Measurements from ENCODE around the gene ZXDC.

Gene ZXDC

DNA sequence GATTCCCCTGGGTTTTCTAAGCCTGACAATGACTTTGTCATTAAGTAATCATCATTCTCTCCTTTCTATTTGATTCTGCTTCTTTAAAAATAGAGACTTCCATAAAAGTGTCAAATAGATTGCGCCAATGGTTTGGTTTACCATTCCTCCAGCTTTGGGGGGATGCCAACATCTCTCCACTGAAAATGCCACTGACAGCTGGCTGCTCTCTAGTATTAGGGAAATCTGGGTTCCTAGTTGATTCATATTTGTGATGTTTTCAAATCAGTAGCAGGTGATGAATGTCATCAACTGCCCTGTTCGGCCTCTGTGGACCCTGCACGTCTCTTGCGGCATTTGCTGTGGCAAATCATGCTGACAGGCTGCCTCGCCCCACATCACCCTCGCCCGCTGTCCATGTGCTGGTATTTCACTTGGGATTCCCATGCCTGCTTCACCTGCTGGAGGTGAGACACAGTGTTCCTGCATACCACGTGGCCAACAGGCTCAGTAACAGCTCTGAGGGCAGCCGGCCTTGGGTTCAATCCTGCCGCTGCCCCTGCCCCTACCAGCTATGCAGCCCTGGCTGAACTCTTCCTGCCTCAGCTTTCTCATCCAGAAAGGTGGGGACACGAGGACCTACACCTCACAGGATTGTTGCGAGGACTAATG lies 28.1 kb downstream of the ZXDC start:
- Histone ChIP-seq H3K36me3 (ENCODE audit: insufficient read depth, low read length) (peaks cover 37% of the 10 kb centered on the region), H3K4me3 (ENCODE audit: low read length) (no peak overlapping the region), H2AFZ (ENCODE audit: low read depth, low read length) (no peak overlapping the region), H3K27me3 (ENCODE audit: insufficient read depth, low read length) (no peaks in the 10 kb centered on the region), H3K4me1 (ENCODE audit: insufficient read depth, low read length) (no peaks in the 10 kb centered on the region), H3K9me3 (ENCODE audit: low read length) (no peaks in the 10 kb centered on the region)

DNA sequence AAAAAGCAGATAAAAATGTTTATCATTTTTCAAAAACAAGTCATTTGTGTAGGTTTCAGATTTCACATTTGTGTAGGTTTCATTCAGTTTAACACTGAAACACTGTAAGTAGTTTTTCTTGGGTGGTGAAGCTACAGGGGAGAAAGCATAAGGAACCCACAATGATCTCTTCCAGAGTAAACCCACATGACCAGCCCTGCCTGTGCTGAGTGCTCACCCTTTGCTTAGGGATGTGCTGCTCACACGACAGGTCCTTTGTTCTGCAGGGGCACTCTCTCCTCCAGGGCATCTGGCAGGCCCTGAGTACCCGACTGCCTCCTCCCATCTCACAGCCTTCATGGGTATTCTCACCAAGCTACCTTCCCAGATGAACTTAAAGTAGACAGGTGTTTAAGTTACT lies 28.9 kb downstream of the ZXDC start:
- Histone ChIP-seq H3K27me3 (ENCODE audit: insufficient read depth, low read length) (no peaks in the 10 kb centered on the region), H3K9me3 (ENCODE audit: low read length) (no peaks in the 10 kb centered on the region), H3K4me1 (ENCODE audit: insufficient read depth, low read length) (no peaks in the 10 kb centered on the region), H3K36me3 (ENCODE audit: insufficient read depth, low read length) (peaks cover 31% of the 10 kb centered on the region), H3K4me3 (ENCODE audit: low read length) (no peak overlapping the region), H2AFZ (ENCODE audit: low read depth, low read length) (no peak overlapping the region)

DNA sequence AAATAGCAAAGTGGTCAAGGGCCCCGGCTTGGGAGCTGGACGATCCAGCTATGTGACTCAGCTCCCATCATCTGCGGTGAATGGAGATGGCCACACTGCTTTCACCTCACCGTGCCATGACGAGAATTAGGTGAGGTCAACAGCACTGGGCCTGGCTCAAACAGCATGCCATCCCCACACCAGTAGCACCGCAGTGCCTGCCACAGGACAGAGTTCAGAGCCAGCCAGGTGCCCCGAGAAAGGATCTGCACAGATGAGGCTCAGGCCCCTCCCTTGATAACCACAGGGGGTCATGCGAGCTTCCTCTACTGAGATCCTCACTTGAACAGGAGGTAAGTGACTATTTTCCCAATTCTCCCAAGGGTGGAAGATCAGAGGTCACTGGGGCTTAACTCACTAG lies 29.4 kb downstream of the ZXDC start:
- no peaks in the 10 kb centered on the region for H3K4me1 ChIP-seq (ENCODE audit: insufficient read depth, low read length)

DNA sequence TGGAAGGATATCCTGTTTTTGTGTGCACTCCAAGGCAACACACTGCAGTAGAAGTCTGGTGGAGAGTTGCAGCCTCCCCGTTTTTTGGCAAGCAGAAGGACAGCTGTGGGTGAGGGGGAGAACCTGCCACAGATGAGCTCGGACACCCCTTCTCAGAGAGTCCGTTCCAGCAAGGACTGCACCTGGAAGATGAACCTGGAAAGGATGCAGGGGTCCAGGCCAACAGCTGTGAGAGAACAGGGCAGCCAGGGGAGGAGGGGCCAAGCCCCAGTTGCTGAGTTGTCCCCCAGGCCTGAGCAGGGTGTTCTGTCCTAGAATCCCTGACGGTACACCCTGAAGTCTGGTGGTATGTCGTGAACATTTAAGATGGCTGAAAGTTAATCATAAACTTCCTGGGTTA lies 30.2 kb downstream of the ZXDC start:
- Histone ChIP-seq H3K4me1 (ENCODE audit: insufficient read depth, low read length) (no peaks in the 10 kb centered on the region), H3K4me3 (ENCODE audit: low read length) (no peak overlapping the region), H3K9me3 (ENCODE audit: low read length) (no peaks in the 10 kb centered on the region), H2AFZ (ENCODE audit: low read depth, low read length) (no peak overlapping the region), H3K27me3 (ENCODE audit: insufficient read depth, low read length) (no peaks in the 10 kb centered on the region), H3K36me3 (ENCODE audit: insufficient read depth, low read length) (peaks cover 19% of the 10 kb centered on the region)

More for the DNA sequence above, 29.4 kb downstream of the ZXDC start:
- H3K4me3 ChIP-seq (ENCODE audit: low read length) = no peak overlapping the region
- H2AFZ ChIP-seq (ENCODE audit: low read depth, low read length) = no peak overlapping the region
- H3K9me3 ChIP-seq (ENCODE audit: low read length) = no peaks in the 10 kb centered on the region
- peaks cover 26% of the 10 kb centered on the region for H3K36me3 ChIP-seq (ENCODE audit: insufficient read depth, low read length)
- H3K27me3 ChIP-seq (ENCODE audit: insufficient read depth, low read length) = no peaks in the 10 kb centered on the region

DNA sequence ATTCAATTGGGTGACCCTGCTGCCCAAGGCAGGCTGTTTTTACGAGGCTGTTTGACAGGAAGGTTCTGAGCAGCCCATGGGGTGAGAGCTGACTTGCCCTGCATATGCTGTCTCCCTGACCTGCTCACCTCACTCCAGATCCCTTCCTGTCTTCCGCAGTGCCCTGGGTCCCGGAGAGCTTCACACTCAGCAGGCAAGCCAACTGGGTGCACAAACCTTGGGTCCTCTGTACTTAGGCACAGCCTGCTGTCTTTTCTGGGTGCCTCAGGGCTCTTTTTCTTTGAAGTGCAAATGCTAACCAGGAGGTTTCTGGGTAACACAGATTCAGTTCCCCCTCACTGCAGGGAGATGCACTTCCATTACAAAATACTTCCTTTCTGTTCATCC lies 32.8 kb downstream of the ZXDC start:
- no peaks in the 10 kb centered on the region for H3K4me1 ChIP-seq (ENCODE audit: insufficient read depth, low read length)
- no peaks in the 10 kb centered on the region for H3K9me3 ChIP-seq (ENCODE audit: low read length)
- H3K4me3 ChIP-seq (ENCODE audit: low read length) = no peak overlapping the region

DNA sequence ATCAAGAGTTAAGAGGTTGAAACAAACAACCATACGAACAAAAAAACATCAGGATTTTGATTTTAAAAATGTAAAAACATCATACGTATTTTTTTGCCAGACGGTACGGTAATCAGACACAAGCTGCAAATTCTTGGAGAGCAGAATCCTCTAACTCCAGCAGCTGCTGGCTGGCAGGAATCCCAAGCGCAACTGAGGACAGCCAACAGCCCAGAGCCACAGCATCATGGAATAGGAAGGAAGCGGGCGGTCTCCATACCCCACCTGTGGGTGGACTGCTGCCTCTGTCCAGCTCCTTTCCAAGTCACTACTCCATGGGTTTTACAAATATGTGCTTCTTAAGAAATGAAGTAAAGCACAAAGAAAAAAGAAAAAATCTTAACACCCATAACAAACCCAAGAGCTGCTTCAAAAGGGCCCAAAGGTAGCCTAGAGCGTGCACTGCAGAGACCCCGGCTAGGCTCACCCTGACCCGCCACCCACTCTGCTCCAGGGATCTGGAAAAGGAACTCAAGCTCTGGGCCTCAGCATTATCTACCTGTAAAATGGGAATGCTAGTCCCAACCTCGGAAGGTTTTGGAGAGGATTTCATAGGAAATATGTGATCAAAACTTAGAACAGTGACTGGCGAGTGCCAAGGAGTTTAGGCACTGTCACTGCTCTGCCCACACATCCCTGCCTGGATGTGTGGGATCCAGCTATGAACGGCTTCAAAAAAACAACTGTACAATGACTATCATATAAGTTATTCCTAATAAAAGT lies 33.4 kb downstream of the ZXDC start:
- Histone ChIP-seq H3K4me1 (ENCODE audit: insufficient read depth, low read length) (no peaks in the 10 kb centered on the region), H3K9me3 (ENCODE audit: low read length) (no peaks in the 10 kb centered on the region), H2AFZ (ENCODE audit: low read depth, low read length) (no peak overlapping the region), H3K27me3 (ENCODE audit: insufficient read depth, low read length) (no peaks in the 10 kb centered on the region), H3K36me3 (ENCODE audit: insufficient read depth, low read length) (peaks cover 19% of the 10 kb centered on the region), H3K4me3 (ENCODE audit: low read length) (no peak overlapping the region)

More for the DNA sequence above, 32.8 kb downstream of the ZXDC start:
- no peak overlapping the region for H2AFZ ChIP-seq (ENCODE audit: low read depth, low read length)
- peaks cover 17% of the 10 kb centered on the region for H3K36me3 ChIP-seq (ENCODE audit: insufficient read depth, low read length)
- no peaks in the 10 kb centered on the region for H3K27me3 ChIP-seq (ENCODE audit: insufficient read depth, low read length)

DNA sequence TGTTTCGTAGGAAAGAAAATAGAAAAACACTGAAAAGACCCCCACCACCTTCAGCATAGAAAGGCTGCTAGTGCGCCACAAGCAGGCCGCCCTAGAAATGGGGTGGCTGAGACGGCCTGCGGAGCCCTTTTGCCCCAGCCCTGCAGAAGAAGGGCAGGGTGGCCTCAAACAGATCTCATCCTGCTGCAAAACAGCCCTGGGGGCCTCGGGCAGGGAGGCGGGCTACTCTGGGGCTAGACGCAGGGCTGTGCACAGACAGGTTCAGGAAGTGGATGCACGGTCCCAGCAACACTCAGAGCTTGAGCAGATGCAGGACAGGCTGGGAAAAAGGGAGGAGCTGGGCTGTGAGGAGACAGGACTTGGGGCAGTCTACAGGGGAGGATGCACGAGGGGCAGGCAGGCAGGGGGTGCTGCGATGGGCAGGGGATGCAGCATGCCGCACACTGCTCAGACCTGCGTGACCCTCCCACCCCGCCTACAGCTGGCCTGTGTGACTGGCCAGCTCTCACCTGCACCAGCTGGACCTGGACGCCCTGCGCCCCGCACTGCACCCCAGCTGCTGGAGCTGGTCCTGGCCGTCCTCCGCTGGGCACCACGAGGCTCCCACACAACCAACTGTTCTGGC lies 34.3 kb downstream of the ZXDC start:
- H3K9me3 ChIP-seq (ENCODE audit: low read length) = no peaks in the 10 kb centered on the region
- H3K36me3 ChIP-seq (ENCODE audit: insufficient read depth, low read length) = peaks cover 25% of the 10 kb centered on the region
- H3K4me1 ChIP-seq (ENCODE audit: insufficient read depth, low read length) = no peaks in the 10 kb centered on the region
- no peaks in the 10 kb centered on the region for H3K27me3 ChIP-seq (ENCODE audit: insufficient read depth, low read length)
- H3K4me3 ChIP-seq (ENCODE audit: low read length) = no peak overlapping the region
- no peak overlapping the region for H2AFZ ChIP-seq (ENCODE audit: low read depth, low read length)

DNA sequence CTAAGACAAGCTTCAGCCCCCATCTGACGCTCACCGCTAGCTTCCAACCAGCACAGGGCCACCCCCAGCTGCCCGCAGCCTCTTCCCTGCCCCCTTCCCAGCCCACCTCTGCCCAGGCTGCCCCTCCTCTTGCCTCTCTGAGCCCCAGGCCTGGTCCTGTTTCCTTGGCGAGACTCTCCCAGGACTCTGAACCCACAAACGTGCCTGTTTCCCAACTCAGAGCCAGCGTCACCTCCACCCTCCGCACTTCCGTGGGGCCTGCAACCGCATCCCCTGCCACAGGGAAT lies 35.0 kb downstream of the ZXDC start:
- H3K27me3 ChIP-seq (ENCODE audit: insufficient read depth, low read length) = no peaks in the 10 kb centered on the region
- no peak overlapping the region for H3K4me3 ChIP-seq (ENCODE audit: low read length)
- H2AFZ ChIP-seq (ENCODE audit: low read depth, low read length) = no peak overlapping the region
- no peaks in the 10 kb centered on the region for H3K4me1 ChIP-seq (ENCODE audit: insufficient read depth, low read length)
- H3K36me3 ChIP-seq (ENCODE audit: insufficient read depth, low read length) = peaks cover 27% of the 10 kb centered on the region
- H3K9me3 ChIP-seq (ENCODE audit: low read length) = no peaks in the 10 kb centered on the region

DNA sequence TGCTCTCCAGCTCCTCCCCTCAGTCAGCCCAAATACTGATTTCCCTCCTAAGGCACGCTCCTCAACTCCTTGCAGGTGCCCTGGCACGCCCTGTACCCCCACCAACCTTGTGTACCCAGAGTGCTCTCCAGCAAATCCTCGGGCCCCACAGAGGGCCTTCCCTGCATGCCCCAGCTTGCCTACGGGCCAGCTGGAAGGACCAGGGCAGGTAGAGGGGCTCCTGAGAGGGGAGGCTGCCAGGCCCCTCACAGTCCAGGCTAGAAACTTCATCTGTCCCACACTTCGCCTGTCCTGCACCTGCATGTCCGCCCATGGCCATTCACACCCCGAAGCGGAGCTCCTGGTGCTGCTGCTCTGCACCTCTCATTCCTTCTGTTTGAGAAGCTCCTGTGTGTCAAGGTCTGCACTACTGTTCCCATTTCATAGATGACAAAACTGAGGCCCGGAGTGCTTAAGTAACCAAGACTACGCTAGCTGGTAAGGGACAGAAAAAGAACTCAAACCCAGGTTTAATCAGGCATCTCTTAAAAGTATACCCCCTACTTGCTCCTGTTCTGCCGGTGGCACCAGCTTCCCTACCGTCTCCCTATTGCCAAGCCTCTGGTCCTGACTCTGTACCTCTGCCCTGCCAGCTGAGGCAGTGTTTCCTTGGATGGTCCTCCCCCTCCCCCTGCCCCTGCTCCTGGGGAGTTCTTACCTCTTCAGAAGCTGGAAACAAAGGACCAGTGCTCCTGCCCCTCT lies 35.6 kb downstream of the ZXDC start:
- no peaks in the 10 kb centered on the region for H3K27me3 ChIP-seq (ENCODE audit: insufficient read depth, low read length)
- no peaks in the 10 kb centered on the region for H3K4me1 ChIP-seq (ENCODE audit: insufficient read depth, low read length)
- H3K36me3 ChIP-seq (ENCODE audit: insufficient read depth, low read length) = peaks cover 29% of the 10 kb centered on the region
- H3K9me3 ChIP-seq (ENCODE audit: low read length) = no peaks in the 10 kb centered on the region
- H3K4me3 ChIP-seq (ENCODE audit: low read length) = no peak overlapping the region
- H2AFZ ChIP-seq (ENCODE audit: low read depth, low read length) = no peak overlapping the region

DNA sequence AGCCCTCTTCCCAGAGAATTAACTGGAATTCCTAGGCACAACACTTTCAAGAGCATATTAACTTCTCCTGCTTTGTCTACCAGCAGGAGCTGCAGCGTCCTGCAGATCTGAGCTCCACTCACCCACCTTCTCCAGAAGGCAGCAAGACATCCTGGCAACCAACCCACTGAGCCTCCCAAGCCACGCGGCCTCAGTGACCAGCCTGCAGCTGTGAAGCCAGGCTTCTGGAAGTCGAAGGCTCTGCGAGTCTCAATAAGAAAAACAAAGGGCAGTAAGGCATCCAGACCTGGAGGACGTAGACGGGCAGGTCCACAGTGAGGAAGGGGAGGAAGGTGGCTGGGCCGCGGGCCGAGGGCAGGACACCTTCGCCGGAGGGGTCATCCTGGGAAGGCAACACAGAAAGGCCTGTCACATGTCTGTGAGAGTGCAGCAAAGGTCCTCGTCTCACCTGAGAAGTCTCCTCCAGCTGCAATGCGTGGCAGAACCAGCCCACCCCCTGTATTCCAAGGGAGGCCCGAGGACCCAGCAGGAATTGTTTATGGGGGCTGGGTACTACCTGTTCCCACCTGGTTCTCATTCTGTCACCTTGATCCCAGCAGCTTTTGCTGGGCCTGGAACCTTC lies 36.2 kb downstream of the ZXDC start:
- Histone ChIP-seq H2AFZ (ENCODE audit: low read depth, low read length) (no peak overlapping the region), H3K4me1 (ENCODE audit: insufficient read depth, low read length) (no peaks in the 10 kb centered on the region), H3K4me3 (ENCODE audit: low read length) (no peak overlapping the region), H3K27me3 (ENCODE audit: insufficient read depth, low read length) (no peaks in the 10 kb centered on the region), H3K36me3 (ENCODE audit: insufficient read depth, low read length) (peaks cover 31% of the 10 kb centered on the region), H3K9me3 (ENCODE audit: low read length) (no peaks in the 10 kb centered on the region)

DNA sequence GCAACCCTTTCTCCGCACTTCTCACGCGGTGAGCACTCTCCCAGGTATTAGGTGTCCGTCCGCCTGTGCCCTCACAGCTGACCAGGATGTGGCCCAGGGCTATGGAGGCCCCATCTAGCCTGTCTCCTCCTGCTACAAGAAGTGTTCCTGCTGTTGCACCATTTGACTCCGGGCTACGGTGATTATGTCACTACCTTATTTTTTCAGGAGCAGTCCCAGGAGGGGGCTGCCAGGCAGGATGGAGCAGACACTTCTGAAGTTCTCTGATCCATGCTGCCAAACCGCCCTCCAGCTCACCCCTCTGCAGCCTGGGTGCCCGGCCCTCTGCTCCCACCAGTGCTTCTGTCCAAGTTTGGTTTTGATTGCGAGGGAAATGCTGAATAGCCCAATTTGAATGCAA lies 36.9 kb downstream of the ZXDC start:
- no peaks in the 10 kb centered on the region for H3K9me3 ChIP-seq (ENCODE audit: low read length)
- H3K4me1 ChIP-seq (ENCODE audit: insufficient read depth, low read length) = no peaks in the 10 kb centered on the region
- H2AFZ ChIP-seq (ENCODE audit: low read depth, low read length) = no peak overlapping the region
- H3K4me3 ChIP-seq (ENCODE audit: low read length) = no peak overlapping the region
- no peaks in the 10 kb centered on the region for H3K27me3 ChIP-seq (ENCODE audit: insufficient read depth, low read length)
- H3K36me3 ChIP-seq (ENCODE audit: insufficient read depth, low read length) = peaks cover 31% of the 10 kb centered on the region

DNA sequence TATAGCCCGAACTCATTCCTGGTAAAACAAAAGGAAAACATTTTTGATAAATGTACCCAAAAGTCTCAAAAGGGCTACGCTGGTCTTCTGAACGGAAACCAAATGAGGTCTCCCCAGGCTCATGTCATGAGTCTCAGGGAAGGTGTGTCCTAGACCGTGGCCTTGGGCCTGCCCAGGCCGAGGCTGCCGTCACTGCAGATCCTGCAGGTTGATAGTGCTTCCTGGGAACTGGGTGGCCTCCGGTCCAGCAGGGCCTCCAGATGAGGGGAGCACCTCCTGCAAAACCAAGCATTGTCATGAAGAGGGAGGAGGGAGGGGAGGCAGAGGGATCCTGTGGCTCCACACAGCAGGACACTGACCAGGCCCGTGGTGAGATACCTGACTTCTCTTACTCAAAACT lies 37.5 kb downstream of the ZXDC start:
- Histone ChIP-seq H3K9me3 (ENCODE audit: low read length) (no peaks in the 10 kb centered on the region), H3K27me3 (ENCODE audit: insufficient read depth, low read length) (no peaks in the 10 kb centered on the region), H3K36me3 (ENCODE audit: insufficient read depth, low read length) (peaks cover 31% of the 10 kb centered on the region), H2AFZ (ENCODE audit: low read depth, low read length) (no peak overlapping the region), H3K4me1 (ENCODE audit: insufficient read depth, low read length) (no peaks in the 10 kb centered on the region), H3K4me3 (ENCODE audit: low read length) (no peak overlapping the region)
